Sigmoid colon (tissue), 7 donors: ENCODE results near the gene NDOR1. TPM values are rescaled to one million over a fixed set of nuclear protein-coding genes. Genes with fewer than 3 reads are reported as not detected.

Experiments
- DNase-seq: peaks from one replicate; pipeline ENCODE4 v3.0.0-alpha.2; 2019
- H3K27ac ChIP-seq, 4 donors: fragments of 200-600 bp; sonication (generic); one replicate each; pipeline ENCODE4 v1.5.1; 2016 to 2019; ENCODE audit warnings: mild to moderate bottlenecking in 1 of 4
- H3K27me3 ChIP-seq, 3 donors: fragments of 200-600 bp; sonication (generic); one replicate each; pipeline ENCODE4 v1.5.1; 2019; ENCODE audit warnings: mild to moderate bottlenecking in 1 of 3
- H3K36me3 ChIP-seq, 4 donors: fragments of 200-600 bp; sonication (generic); one replicate each; pipeline ENCODE4 v1.5.1; 2016 to 2019
- H3K4me1 ChIP-seq, 4 donors: fragments of 200-600 bp; sonication (generic); one replicate each; pipeline ENCODE4 v1.5.1; 2017 to 2019
- H3K4me3 ChIP-seq, 4 donors: fragments of 200-600 bp; sonication (generic); one replicate each; pipeline ENCODE4 v1.5.1; 2017 to 2019; ENCODE audit warnings: mild to moderate bottlenecking in 2 of 4, moderate library complexity in 1 of 4
- H3K9me3 ChIP-seq, 4 donors: fragments of 200-600 bp in 3 of 4; sonication (generic) in 3 of 4; one replicate each; pipeline versions ENCODE4 v1.5.1 to v1.6.1; 2013 to 2019
- CTCF ChIP-seq, 4 experiments: fragments of 450-650 bp in 3 of 4; fragments of 200-600 bp in 1 of 4; IDR thresholded peaks; one replicate each; pipeline ENCODE4 v1.5.1; 2016 to 2019; ENCODE audit warnings: antibody characterized with exemption in 4 of 4, mild to moderate bottlenecking in 3 of 4, moderate library complexity in 2 of 4
- EP300 ChIP-seq, 4 donors: sonication (generic); formaldehyde crosslinking; IDR thresholded peaks; one replicate each; pipeline ENCODE4 v1.6.1; 2017; ENCODE audit warnings: antibody characterized with exemption in 4 of 4
- POLR2A ChIP-seq, 2 donors: fragments of 450-650 bp; IDR thresholded peaks; one replicate each; pipeline ENCODE4 v1.6.1; 2016; ENCODE audit warnings: antibody characterized with exemption in 2 of 2, mild to moderate bottlenecking in 2 of 2, moderate library complexity in 2 of 2
- POLR2AphosphoS5 ChIP-seq, 4 donors: sonication (generic); formaldehyde crosslinking; IDR thresholded peaks; one replicate each; pipeline ENCODE4 v1.6.1; 2017; ENCODE audit warnings: antibody characterized with exemption in 4 of 4
- WGBS, 2 donors: extraction: QIAGEN DNeasy Blood & Tissue Kit; methylation state at CpG; one replicate each; pipeline ENCODE4 v1.1.7; 2013; 5-methylcytosine and 5-hydroxymethylcytosine counted together
- intact Hi-C: fragments of 100-400 bp; cut with DNase I; formaldehyde crosslinking; loops from one replicate; pipeline ENCODE4 v1.15.1; 2023
- polyA plus RNA-seq, 3 donors: library from polyadenylated mRNA; stranded (reverse); fragments of 200-250 nt; gene quantifications; one replicate each; pipeline ENCODE4 v1.2.3, GENCODE V29; 2013
- small RNA-seq, 3 donors: library from RNA; depleted of rRNA; stranded (forward); fragments of <200 nt; gene quantifications; one replicate each; pipeline ENCODE3, GENCODE V24; 2016
- total RNA-seq, 4 donors: library from RNA; depleted of rRNA; stranded (reverse); fragments of >200 nt; gene quantifications; one replicate each; pipeline ENCODE4 v1.1.0, GENCODE V29; 2016
- donor health status: healthy with polysubstance abuse.
- donor health status: Bipolar disorder and iron deficiency.
- donor health status: healthy.

Gene NDOR1
- total and polyA plus RNA-seq, 7 donors = 3.8 to 20.2 (median 5.4) TPM

GRCh38 chr9:137264067-137264466 is 58.6 kb downstream of the NDOR1 start:
- peaks cover 9 to 56% (median 36%) of the 10 kb centered on the region in 4 donors for H3K36me3 ChIP-seq
- intact Hi-C loops = no loop called here

GRCh38 chr9:137265496-137266161 is 60.1 kb downstream of the NDOR1 start:
- Histone ChIP-seq H3K4me1 (peaks cover 0 to 17% (median 16%) of the 10 kb centered on the region in 4 donors), H3K4me3 (no peak overlapping the region), H3K9me3 (no peaks in the 10 kb centered on the region), H3K27ac (no peak overlapping the region), H3K36me3 (peaks cover 9 to 55% (median 35%) of the 10 kb centered on the region in 4 donors), H3K27me3 (no peaks in the 10 kb centered on the region)
- TF ChIP-seq EP300 (IDR thresholded peaks at IDR 0.05) (no peak), POLR2AphosphoS5 (IDR thresholded peaks at IDR 0.05) (no peak), CTCF (IDR thresholded peaks at IDR 0.05) (no peak), POLR2A (IDR thresholded peaks at IDR 0.05) (no peak)
- intact Hi-C loops = no loop called here
- 94 to 96% methylated on average over 29 of the region's 29 CpGs for WGBS, 2 donors
- no peak for DNase-seq

More at GRCh38 chr9:137264067-137264466, 58.6 kb downstream of the NDOR1 start:
- Histone ChIP-seq H3K9me3 (no peaks in the 10 kb centered on the region), H3K4me3 (no peak overlapping the region), H3K4me1 (peaks cover 0 to 11% (median 9%) of the 10 kb centered on the region in 4 donors), H3K27ac (no peak overlapping the region), H3K27me3 (no peaks in the 10 kb centered on the region)
- 95 to 96% methylated on average over 22 of the region's 22 CpGs for WGBS, 2 donors
- TF ChIP-seq CTCF (IDR thresholded peaks at IDR 0.05) (no peak), EP300 (IDR thresholded peaks at IDR 0.05) (no peak), POLR2A (IDR thresholded peaks at IDR 0.05) (no peak), POLR2AphosphoS5 (IDR thresholded peaks at IDR 0.05) (no peak)
- no peak for DNase-seq

GRCh38 chr9:137266162-137266527 is 60.6 kb downstream of the NDOR1 start:
- WGBS, 2 donors = 93 to 94% methylated on average over 15 of the region's 15 CpGs
- DNase-seq = no peak
- intact Hi-C loops = no loop called here
- no peaks in the 10 kb centered on the region for H3K27me3 ChIP-seq
- TF ChIP-seq EP300 (IDR thresholded peaks at IDR 0.05) = no peak
- no peak for TF ChIP-seq CTCF (IDR thresholded peaks at IDR 0.05)
- TF ChIP-seq POLR2AphosphoS5 (IDR thresholded peaks at IDR 0.05) = no peak
- TF ChIP-seq POLR2A (IDR thresholded peaks at IDR 0.05) = no peak
- H3K27ac ChIP-seq = no peak overlapping the region
- H3K4me1 ChIP-seq = peaks cover 0 to 17% (median 16%) of the 10 kb centered on the region in 4 donors
- H3K4me3 ChIP-seq = no peak overlapping the region
- peaks cover 14 to 60% (median 37%) of the 10 kb centered on the region in 4 donors for H3K36me3 ChIP-seq
- H3K9me3 ChIP-seq = no peaks in the 10 kb centered on the region

Small RNA genes lying within 50 kb of the gene (small RNA-seq; reads per million reads assigned to genes)
- gene MIR3621 = 0 reads per million in 3 donors

Other genes starting within 250 kb of the NDOR1 start
Only the 30 nearest of the 31 such genes appear.
- 10 to 100 TPM; 11.8 to 36.6 (median 32.4) TPM for gene PTGDS, start 228.2 kb upstream of the NDOR1 start, total RNA-seq
- gene PTGDS, start 228.2 kb upstream of the NDOR1 start, polyA plus RNA-seq = 100 to 1,000 TPM in 1 of 3 donors, 10 to 100 TPM in 1, 1 to 10 TPM in 1; 8.3 to 218 (median 24.0) TPM
- gene LCNL1, start 222.7 kb upstream of the NDOR1 start, total RNA-seq = 1 to 10 TPM in 1 of 4 donors, under 1 TPM in 3; 0.14 to 1.1 (median 0.43) TPM
- gene LCNL1, start 222.7 kb upstream of the NDOR1 start, polyA plus RNA-seq = under 1 TPM in 1 of 3 donors, not detected in 2; 0.50 TPM
- gene PAXX, start 213.3 kb upstream of the NDOR1 start, total RNA-seq = 10 to 100 TPM; 28.0 to 38.0 (median 36.2) TPM
- 10 to 100 TPM; 28.4 to 80.9 (median 40.8) TPM for gene PAXX, start 213.3 kb upstream of the NDOR1 start, polyA plus RNA-seq
- gene CLIC3, start 209.1 kb upstream of the NDOR1 start, total RNA-seq = 1 to 10 TPM in 1 of 4 donors, not detected in 3; 1.4 TPM
- 1 to 10 TPM in 1 of 3 donors, not detected in 2; 4.7 TPM for gene CLIC3, start 209.1 kb upstream of the NDOR1 start, polyA plus RNA-seq
- gene ABCA2, start 177.5 kb upstream of the NDOR1 start, total RNA-seq = 10 to 100 TPM in 3 of 4 donors, 1 to 10 TPM in 1; 9.2 to 19.7 (median 13.2) TPM
- gene ABCA2, start 177.5 kb upstream of the NDOR1 start, polyA plus RNA-seq = 10 to 100 TPM in 1 of 3 donors, 1 to 10 TPM in 2; 6.0 to 28.6 (median 9.0) TPM
- 1 to 10 TPM in 1 of 4 donors, under 1 TPM in 2, not detected in 1; 0.36 to 1.3 (median 0.41) TPM for gene FUT7, start 173.6 kb upstream of the NDOR1 start, total RNA-seq
- gene FUT7, start 173.6 kb upstream of the NDOR1 start, polyA plus RNA-seq = 1 to 10 TPM in 1 of 3 donors, not detected in 2; 1.3 TPM
- gene NPDC1, start 159.5 kb upstream of the NDOR1 start, total RNA-seq = 100 to 1,000 TPM in 1 of 4 donors, 10 to 100 TPM in 3; 21.4 to 101 (median 42.4) TPM
- 100 to 1,000 TPM in 1 of 3 donors, 10 to 100 TPM in 2; 47.9 to 118 (median 91.9) TPM for gene NPDC1, start 159.5 kb upstream of the NDOR1 start, polyA plus RNA-seq
- gene ENTPD2, start 151.6 kb upstream of the NDOR1 start, total RNA-seq = 1 to 10 TPM in 3 of 4 donors, not detected in 1; 1.2 to 2.2 (median 2.1) TPM
- gene ENTPD2, start 151.6 kb upstream of the NDOR1 start, polyA plus RNA-seq = 1 to 10 TPM in 2 of 3 donors, under 1 TPM in 1; 0.92 to 6.4 (median 3.0) TPM
- under 1 TPM in 1 of 4 donors, not detected in 3; 0.81 TPM for gene SAPCD2, start 135.1 kb upstream of the NDOR1 start, total RNA-seq
- 10 to 100 TPM in 1 of 3 donors, 1 to 10 TPM in 2; 3.6 to 16.4 (median 3.7) TPM for gene SAPCD2, start 135.1 kb upstream of the NDOR1 start, polyA plus RNA-seq
- gene UAP1L1, start 128.2 kb upstream of the NDOR1 start, total RNA-seq = 1 to 10 TPM; 2.9 to 9.1 (median 4.8) TPM
- 1 to 10 TPM; 4.2 to 9.6 (median 6.0) TPM for gene UAP1L1, start 128.2 kb upstream of the NDOR1 start, polyA plus RNA-seq
- gene MAN1B1, start 118.7 kb upstream of the NDOR1 start, total RNA-seq = 10 to 100 TPM; 27.8 to 34.9 (median 28.7) TPM
- gene MAN1B1, start 118.7 kb upstream of the NDOR1 start, polyA plus RNA-seq = 10 to 100 TPM; 12.0 to 52.0 (median 14.1) TPM
- gene DPP7, start 91.0 kb upstream of the NDOR1 start, total RNA-seq = 100 to 1,000 TPM in 2 of 4 donors, 10 to 100 TPM in 2; 88.5 to 140 (median 111) TPM
- 100 to 1,000 TPM in 1 of 3 donors, 10 to 100 TPM in 2; 26.6 to 158 (median 36.6) TPM for gene DPP7, start 91.0 kb upstream of the NDOR1 start, polyA plus RNA-seq
- 1 to 10 TPM in 1 of 4 donors, under 1 TPM in 3; 0.16 to 1.1 (median 0.38) TPM for gene GRIN1, start 66.5 kb upstream of the NDOR1 start, total RNA-seq
- under 1 TPM in 1 of 3 donors, not detected in 2; 0.69 TPM for gene GRIN1, start 66.5 kb upstream of the NDOR1 start, polyA plus RNA-seq
- under 1 TPM in 1 of 4 donors, not detected in 3; 0.68 TPM for gene LRRC26, start 35.6 kb upstream of the NDOR1 start, total RNA-seq
- gene LRRC26, start 35.6 kb upstream of the NDOR1 start, polyA plus RNA-seq = 1 to 10 TPM; 1.2 to 6.3 (median 1.4) TPM
- not detected for gene TMEM210, start 33.6 kb upstream of the NDOR1 start, total RNA-seq
- gene TMEM210, start 33.6 kb upstream of the NDOR1 start, polyA plus RNA-seq = under 1 TPM in 1 of 3 donors, not detected in 2; 0.12 TPM
- 10 to 100 TPM; 21.0 to 27.4 (median 24.6) TPM for gene ANAPC2, start 17.1 kb upstream of the NDOR1 start, total RNA-seq
- gene ANAPC2, start 17.1 kb upstream of the NDOR1 start, polyA plus RNA-seq = 10 to 100 TPM; 12.5 to 49.3 (median 13.2) TPM
- 100 to 1,000 TPM in 1 of 4 donors, 10 to 100 TPM in 3; 39.6 to 122 (median 76.3) TPM for gene SSNA1, start 17.0 kb upstream of the NDOR1 start, total RNA-seq
- 100 to 1,000 TPM in 2 of 3 donors, 10 to 100 TPM in 1; 93.2 to 112 (median 105) TPM for gene SSNA1, start 17.0 kb upstream of the NDOR1 start, polyA plus RNA-seq
- gene TPRN, start 5.0 kb upstream of the NDOR1 start, total RNA-seq = 1 to 10 TPM; 3.0 to 4.6 (median 3.8) TPM
- 10 to 100 TPM; 64.9 to 80.5 (median 78.1) TPM for gene TPRN, start 5.0 kb upstream of the NDOR1 start, polyA plus RNA-seq
- 10 to 100 TPM; 24.8 to 33.4 (median 29.1) TPM for gene TMEM203, start 52 bp upstream of the NDOR1 start, total RNA-seq
- gene TMEM203, start 52 bp upstream of the NDOR1 start, polyA plus RNA-seq = 10 to 100 TPM; 27.5 to 42.0 (median 38.4) TPM
- gene RNF208, start 16.5 kb downstream of the NDOR1 start, total RNA-seq = 1 to 10 TPM in 2 of 4 donors, under 1 TPM in 1, not detected in 1; 0.54 to 1.9 (median 1.1) TPM
- gene RNF208, start 16.5 kb downstream of the NDOR1 start, polyA plus RNA-seq = 1 to 10 TPM; 4.8 to 8.8 (median 5.5) TPM
- under 1 TPM in 1 of 4 donors, not detected in 3; 0.33 TPM for gene CYSRT1, start 19.5 kb downstream of the NDOR1 start, total RNA-seq
- 1 to 10 TPM in 1 of 3 donors, under 1 TPM in 1, not detected in 1; 0.54 to 1.2 TPM for gene CYSRT1, start 19.5 kb downstream of the NDOR1 start, polyA plus RNA-seq
- gene RNF224, start 21.8 kb downstream of the NDOR1 start, total RNA-seq = not detected
- gene RNF224, start 21.8 kb downstream of the NDOR1 start, polyA plus RNA-seq = under 1 TPM in 1 of 3 donors, not detected in 2; 0.04 TPM
- not detected for gene SLC34A3, start 25.2 kb downstream of the NDOR1 start, total RNA-seq
- not detected for gene SLC34A3, start 25.2 kb downstream of the NDOR1 start, polyA plus RNA-seq
- gene TUBB4B, start 35.6 kb downstream of the NDOR1 start, total RNA-seq = 100 to 1,000 TPM; 141 to 196 (median 164) TPM
- gene TUBB4B, start 35.6 kb downstream of the NDOR1 start, polyA plus RNA-seq = 100 to 1,000 TPM; 292 to 505 (median 444) TPM
- not detected for gene STPG3, start 45.6 kb downstream of the NDOR1 start, total RNA-seq
- not detected for gene STPG3, start 45.6 kb downstream of the NDOR1 start, polyA plus RNA-seq
- gene NELFB, start 49.6 kb downstream of the NDOR1 start, total RNA-seq = 10 to 100 TPM; 24.7 to 36.5 (median 33.2) TPM
- 10 to 100 TPM; 41.6 to 70.5 (median 45.0) TPM for gene NELFB, start 49.6 kb downstream of the NDOR1 start, polyA plus RNA-seq
- 1 to 10 TPM; 3.8 to 4.3 (median 3.9) TPM for gene TOR4A, start 72.0 kb downstream of the NDOR1 start, total RNA-seq
- 10 to 100 TPM in 1 of 3 donors, 1 to 10 TPM in 2; 5.1 to 33.0 (median 6.6) TPM for gene TOR4A, start 72.0 kb downstream of the NDOR1 start, polyA plus RNA-seq
- gene NRARP, start 96.6 kb downstream of the NDOR1 start, total RNA-seq = 1 to 10 TPM in 3 of 4 donors, not detected in 1; 1.8 to 2.9 (median 2.8) TPM
- gene NRARP, start 96.6 kb downstream of the NDOR1 start, polyA plus RNA-seq = 10 to 100 TPM; 20.4 to 24.7 (median 24.0) TPM
- gene EXD3, start 217.5 kb downstream of the NDOR1 start, total RNA-seq = 10 to 100 TPM in 2 of 4 donors, 1 to 10 TPM in 2; 8.9 to 25.5 (median 11.8) TPM
- gene EXD3, start 217.5 kb downstream of the NDOR1 start, polyA plus RNA-seq = 10 to 100 TPM; 18.0 to 29.7 (median 26.6) TPM
- 1 to 10 TPM; 1.4 to 3.3 (median 2.9) TPM for gene NOXA1, start 217.7 kb downstream of the NDOR1 start, total RNA-seq
- 10 to 100 TPM; 15.0 to 16.4 (median 15.4) TPM for gene NOXA1, start 217.7 kb downstream of the NDOR1 start, polyA plus RNA-seq